GM03348 (cell line): ENCODE results near the gene LRRC14B.
"Not testable (repeated sequence)": the region's sequence is repeated elsewhere in the genome, so short reads cannot be mapped to it uniquely, and the experiment has no call there.

Experiments used
- DNase-seq: peaks from one replicate; pipeline ENCODE4 v3.0.0; 2012; ENCODE audit warnings: low spot score

The LRRC14B gene

DNA sequence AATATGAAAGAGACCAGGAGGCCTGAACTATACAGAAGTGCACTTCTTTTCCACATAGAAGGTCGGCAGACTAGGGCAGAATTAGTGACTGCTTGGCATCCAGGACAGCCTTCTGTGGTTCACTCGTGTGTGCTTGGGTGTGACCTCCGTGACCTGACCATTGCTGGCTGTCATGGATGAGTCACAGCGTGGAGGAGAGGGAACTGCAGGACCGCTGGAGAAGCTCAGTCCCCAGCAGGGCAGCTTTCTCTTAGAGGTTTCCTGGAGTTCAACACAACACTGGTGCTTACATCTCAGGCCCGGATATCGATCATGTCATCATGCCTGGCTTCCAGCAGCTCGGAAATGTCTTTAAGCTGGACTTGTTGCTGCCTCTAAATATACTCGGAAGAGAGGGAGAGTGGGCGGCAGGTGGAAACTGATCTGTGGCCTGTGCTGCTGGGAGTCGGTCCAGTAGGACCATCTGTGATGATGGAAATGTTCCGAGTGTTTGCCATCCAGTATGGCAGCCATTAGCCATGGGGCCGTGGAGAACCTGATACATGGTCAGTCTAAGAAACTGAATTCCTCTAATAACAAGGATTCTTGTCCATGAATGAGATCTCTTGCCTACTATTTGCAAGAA, 49.9 kb downstream of the LRRC14B start:
- not testable (repeated sequence) for DNase-seq

DNA sequence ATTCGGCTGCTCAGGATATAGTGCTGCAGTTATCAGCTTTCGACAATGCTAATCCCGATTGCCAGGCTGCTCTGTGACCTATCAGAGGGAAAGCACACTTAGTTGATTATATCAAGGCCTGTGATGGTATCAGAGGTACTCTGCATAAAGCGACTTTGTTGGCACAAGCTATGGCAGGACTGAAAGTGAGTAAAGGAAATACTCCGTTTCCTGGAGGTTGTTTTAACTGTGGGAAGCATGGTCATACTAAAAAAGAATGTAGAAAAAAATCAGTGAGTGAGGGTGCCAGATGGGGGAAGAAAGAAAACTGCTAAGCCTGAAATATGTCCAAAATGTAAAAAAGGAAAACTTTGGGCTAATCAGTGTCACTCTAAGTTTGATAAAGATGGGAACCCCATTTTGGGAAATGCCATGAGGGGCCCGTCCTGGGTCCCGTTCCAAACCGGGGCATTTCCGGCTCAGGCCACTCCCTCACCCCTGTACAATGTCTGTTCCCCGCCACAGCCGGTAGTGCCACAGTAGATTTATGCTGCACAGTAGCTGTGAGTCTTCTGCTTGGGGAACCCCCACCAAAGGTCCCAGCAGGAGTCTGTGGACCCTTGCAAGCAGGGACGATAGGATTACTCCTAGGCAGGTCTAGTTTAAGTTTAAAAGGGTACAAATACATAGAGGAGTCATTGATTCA, 52.5 kb downstream of the LRRC14B start:
- DNase-seq: not testable (repeated sequence)

DNA sequence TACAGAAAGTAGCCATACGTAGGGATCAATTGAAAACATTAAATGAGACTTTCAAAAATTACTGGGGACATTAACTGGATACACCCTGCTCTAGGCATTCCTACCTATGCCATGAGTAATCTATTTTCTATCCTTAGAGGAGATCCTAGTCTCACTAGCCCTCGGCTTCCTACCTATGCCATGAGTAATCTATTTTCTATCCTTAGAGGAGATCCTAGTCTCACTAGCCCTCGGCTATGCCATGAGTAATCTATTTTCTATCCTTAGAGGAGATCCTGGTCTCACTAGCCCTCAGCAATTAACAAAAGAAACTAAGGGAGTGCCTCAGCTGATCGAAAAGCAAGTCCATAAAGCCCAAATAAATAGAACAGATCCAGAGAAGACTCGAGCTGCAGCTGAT, 54.4 kb downstream of the LRRC14B start:
- DNase-seq: not testable (repeated sequence)
